Stimulated activated CD4-positive, alpha-beta T cell treated with anti-CD3 and anti-CD28 coated beads, Interleukin-1b, Interleukin-23, amount 100 ng/mL, for 48 hours (primary cell): ENCODE measurements around the gene OR4F16.
"Not testable (repeated sequence)": the region's sequence is repeated elsewhere in the genome, so short reads cannot be mapped to it uniquely, and the experiment has no call there.

Source experiments
- DNase-seq: peaks from one replicate; pipeline ENCODE4 v3.0.0-alpha.2; 2020

OR4F16 gene

GRCh38 chr1:686554-686953 is at the start of gene OR4F16:
Gene OR4F16, minus strand, starts transcription at chr1:686654. Its CDS starts 0 bp downstream, at chr1:686654.
- not testable (repeated sequence) for DNase-seq

DNA sequence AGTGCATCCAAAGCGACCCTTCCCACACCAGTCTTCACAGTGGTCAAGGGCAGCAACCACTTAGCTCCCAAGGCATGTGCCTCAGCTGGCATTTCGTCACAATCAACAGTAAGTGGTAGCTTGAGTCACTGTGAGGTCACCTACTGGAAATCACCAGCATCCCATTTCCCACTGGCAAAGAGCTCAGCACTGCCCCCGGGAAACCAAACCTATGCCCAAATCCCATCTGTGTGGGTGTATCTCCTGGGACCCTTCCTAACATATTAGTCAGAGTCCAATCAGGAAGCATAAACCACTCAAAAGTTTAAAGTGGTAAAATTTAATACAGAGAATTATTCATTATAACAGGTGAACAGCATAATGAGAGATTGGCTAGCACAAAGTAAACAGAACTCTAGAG is 47.2 kb upstream of the OR4F16 start:
- not testable (repeated sequence) for DNase-seq

DNA sequence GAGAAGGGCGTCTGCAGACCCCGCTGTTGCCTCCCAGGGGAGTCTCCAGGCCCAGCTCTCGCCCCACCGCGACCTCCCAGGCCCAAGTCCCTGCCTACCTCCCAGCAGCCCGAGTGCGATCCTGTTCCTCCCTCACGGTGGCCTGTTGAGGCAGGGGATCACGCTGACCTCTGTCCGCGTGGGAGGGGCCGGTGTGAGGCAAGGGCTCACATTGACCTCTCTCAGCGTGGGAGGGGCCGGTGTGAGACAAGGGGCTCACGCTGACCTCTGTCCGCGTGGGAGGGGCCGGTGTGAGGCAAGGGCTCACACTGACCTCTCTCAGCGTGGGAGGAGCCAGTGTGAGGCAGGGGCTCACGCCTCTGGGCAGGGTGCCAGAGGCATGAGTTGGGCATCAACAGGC is 40.6 kb upstream of the OR4F16 start:
- not testable (repeated sequence) for DNase-seq
